HepG2 (cell line): Measurements from ENCODE around the gene LIMS2.

Experiments
- BCLAF1 ChIP-seq: fragments of 450-650 bp; IDR thresholded peaks from 2 replicates; pipeline ENCODE4 v1.6.1; 2017; ENCODE audit warnings: mild to moderate bottlenecking
- FOXP4 ChIP-seq: sonication (generic); formaldehyde crosslinking; IDR thresholded peaks from 2 replicates; pipeline ENCODE4 v1.4.0; 2020; ENCODE audit warnings: missing genetic modification reagents
- KLF16 ChIP-seq, 2 experiments: sonication (generic) in 1 of 2; formaldehyde crosslinking in 1 of 2; IDR thresholded peaks; 2 replicates each; pipeline versions ENCODE4 v1.6.1 to v1.8.0; 2016 to 2023; ENCODE audit warnings: missing genetic modification reagents in 2 of 2, missing compliant biosample characterization in 1 of 2
- MAFF ChIP-seq: IDR thresholded peaks from 2 replicates; pipeline ENCODE4 v1.6.1; 2011; ENCODE audit warnings: low read depth, low read length, improper control_type of control experiment
- POLR2AphosphoS5 ChIP-seq: IDR thresholded peaks from 2 replicates; pipeline ENCODE4 v1.6.1; 2012; ENCODE audit warnings: low read depth, low read length
- RAD21 ChIP-seq: fragments of 450-650 bp; formaldehyde crosslinking; IDR thresholded peaks from 2 replicates; pipeline ENCODE4 v1.5.0; 2020; ENCODE audit warnings: mild to moderate bottlenecking
- RFX5 ChIP-seq: IDR thresholded peaks from 2 replicates; pipeline ENCODE4 v1.6.1; 2011; ENCODE audit warnings: low read depth, low read length, improper control_type of control experiment
- THRA ChIP-seq: sonication (generic); formaldehyde crosslinking; IDR thresholded peaks from 2 replicates; pipeline ENCODE4 v1.4.0; 2020; ENCODE audit warnings: missing genetic modification reagents, borderline replicate concordance
- YY1 ChIP-seq: IDR thresholded peaks from 2 replicates; pipeline ENCODE4 v1.6.1; 2011; ENCODE audit warnings: low read length, low read depth, moderate library complexity, mild to moderate bottlenecking; ENCODE audit not compliant: insufficient read depth, insufficient replicate concordance
- ZNF446 ChIP-seq: sonication (generic); formaldehyde crosslinking; IDR thresholded peaks from 2 replicates; pipeline ENCODE4 v1.5.0; 2020; ENCODE audit warnings: mild to moderate bottlenecking, missing genetic modification reagents
- ZNF547 ChIP-seq: sonication (generic); formaldehyde crosslinking; IDR thresholded peaks from 2 replicates; pipeline ENCODE4 v1.5.1; 2020; ENCODE audit warnings: mild to moderate bottlenecking, missing genetic modification reagents

- no peak for TF ChIP-seq YY1
- TF ChIP-seq THRA: no peak
- no peak for TF ChIP-seq ZNF446 (CRISPR knock-in tag)
- TF ChIP-seq FOXP4: no peak
- no peak for TF ChIP-seq MAFF
- TF ChIP-seq POLR2AphosphoS5: no peak
- no peak for TF ChIP-seq KLF16 (CRISPR knock-in tag; IDR thresholded peaks at IDR 0.05)
- TF ChIP-seq RFX5: no peak
- no peak for TF ChIP-seq RAD21 (CRISPR knock-in tag)
- TF ChIP-seq BCLAF1: no peak
- no peak for TF ChIP-seq ZNF547
Observed at GRCh38 chr2:127694986-127695385, 19.7 kb upstream of the LIMS2 start.
